Upper lobe of right lung (tissue), 1 donor: Measurements from ENCODE around the gene UROC1. TPM values are rescaled to one million over a fixed set of nuclear protein-coding genes. Genes with fewer than 3 reads are reported as not detected.

ENCODE experiments used
- ATAC-seq: fragments of 200-7000 bp; cut with Tn5 transposase; one replicate; pipeline ENCODE4 v1.9.1; 2020; ENCODE audit warnings: mild to moderate bottlenecking, moderate library complexity
- DNase-seq: peaks from one replicate; pipeline ENCODE4 v3.0.0-alpha.2; 2020
- H3K27ac ChIP-seq: fragments of 200-600 bp; one replicate; pipeline ENCODE4 v1.8.0; 2022
- H3K27me3 ChIP-seq: fragments of 200-600 bp; one replicate; pipeline ENCODE4 v1.8.0; 2022; ENCODE audit warnings: mild to moderate bottlenecking
- H3K36me3 ChIP-seq: fragments of 200-600 bp; one replicate; pipeline ENCODE4 v1.8.0; 2022
- H3K4me1 ChIP-seq: fragments of 200-600 bp; one replicate; pipeline ENCODE4 v1.8.0; 2022
- H3K4me3 ChIP-seq: fragments of 200-600 bp; one replicate; pipeline ENCODE4 v1.8.0; 2022; ENCODE audit warnings: mild to moderate bottlenecking
- H3K9me3 ChIP-seq: fragments of 200-600 bp; one replicate; pipeline ENCODE4 v1.8.0; 2022
- intact Hi-C: fragments of 100-400 bp; cut with DNase I; formaldehyde crosslinking; loops from one replicate; pipeline ENCODE4 v1.11.0; 2022
- total RNA-seq: library from RNA; stranded (reverse); fragmentation: NEBNext Ultra II Directional; extraction: Animal tissue kit (Norgen Biotek cat#: 25700); gene quantifications from one replicate; pipeline ENCODE4 v1.2.1, GENCODE V29; 2021
- TF ChIP-seq, protein P1 (sequence below): fragments of 200-600 bp; IDR thresholded peaks from one replicate; pipeline ENCODE4 v1.8.0; 2022; ENCODE audit warnings: antibody characterized with exemption
- donor health status: DM: no; HTN: yes; CAD: no; lungs with severe emphysema.

UROC1 gene
- total RNA-seq, 1 donor from 2014 or later = not detected

DNA sequence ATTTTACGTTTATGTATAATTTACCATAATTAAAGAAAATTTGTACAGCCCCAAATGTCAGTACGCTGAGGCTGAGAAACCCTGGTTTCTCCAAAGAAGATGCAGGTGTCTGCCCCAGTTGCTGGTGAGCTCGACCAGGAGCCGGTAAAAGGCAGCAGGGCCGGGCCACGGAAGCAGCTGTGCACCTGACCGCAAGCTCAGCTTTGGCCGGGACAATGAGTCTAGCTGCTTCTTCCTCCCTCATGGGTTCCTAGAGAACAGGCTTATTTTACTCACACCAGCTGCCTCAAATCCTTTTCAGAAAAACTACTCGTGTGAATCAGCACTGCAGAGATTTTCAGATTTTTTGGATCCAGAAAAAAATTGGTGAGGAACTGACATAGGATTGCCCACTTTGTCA, 23.8 kb downstream of the UROC1 start:
- Histone ChIP-seq H3K9me3 (no peaks in the 10 kb centered on the region), H3K4me3 (no peak overlapping the region), H3K27me3 (no peaks in the 10 kb centered on the region), H3K4me1 (no peaks in the 10 kb centered on the region), H3K27ac (no peak overlapping the region), H3K36me3 (no peaks in the 10 kb centered on the region)
- intact Hi-C loops = no loop called here
- DNase-seq = no peak
- TF ChIP-seq, protein P1, sequence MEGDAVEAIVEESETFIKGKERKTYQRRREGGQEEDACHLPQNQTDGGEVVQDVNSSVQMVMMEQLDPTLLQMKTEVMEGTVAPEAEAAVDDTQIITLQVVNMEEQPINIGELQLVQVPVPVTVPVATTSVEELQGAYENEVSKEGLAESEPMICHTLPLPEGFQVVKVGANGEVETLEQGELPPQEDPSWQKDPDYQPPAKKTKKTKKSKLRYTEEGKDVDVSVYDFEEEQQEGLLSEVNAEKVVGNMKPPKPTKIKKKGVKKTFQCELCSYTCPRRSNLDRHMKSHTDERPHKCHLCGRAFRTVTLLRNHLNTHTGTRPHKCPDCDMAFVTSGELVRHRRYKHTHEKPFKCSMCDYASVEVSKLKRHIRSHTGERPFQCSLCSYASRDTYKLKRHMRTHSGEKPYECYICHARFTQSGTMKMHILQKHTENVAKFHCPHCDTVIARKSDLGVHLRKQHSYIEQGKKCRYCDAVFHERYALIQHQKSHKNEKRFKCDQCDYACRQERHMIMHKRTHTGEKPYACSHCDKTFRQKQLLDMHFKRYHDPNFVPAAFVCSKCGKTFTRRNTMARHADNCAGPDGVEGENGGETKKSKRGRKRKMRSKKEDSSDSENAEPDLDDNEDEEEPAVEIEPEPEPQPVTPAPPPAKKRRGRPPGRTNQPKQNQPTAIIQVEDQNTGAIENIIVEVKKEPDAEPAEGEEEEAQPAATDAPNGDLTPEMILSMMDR = no peak
- no peak for ATAC-seq

DNA sequence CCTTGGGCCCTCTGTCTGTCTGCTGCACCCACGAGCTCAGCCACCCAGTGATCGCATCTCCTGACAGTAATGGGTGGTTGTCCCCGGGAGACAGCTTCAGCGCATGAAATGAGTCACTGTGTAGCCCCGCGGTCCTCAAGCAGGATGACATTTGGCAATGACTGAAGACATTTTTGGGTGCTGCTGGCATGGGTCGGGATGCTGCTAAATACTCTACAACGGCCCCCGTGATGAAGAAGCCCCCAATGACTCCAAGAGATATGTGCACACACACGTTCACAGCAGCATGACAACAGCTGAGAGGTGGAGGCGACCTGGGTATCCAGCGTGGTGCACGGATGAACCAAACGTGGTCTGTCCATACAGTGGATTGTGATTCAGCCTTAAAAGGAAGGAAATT, 24.5 kb downstream of the UROC1 start:
- intact Hi-C loops = no loop called here
- ATAC-seq (no peak), DNase-seq (no peak)
- H3K4me1 ChIP-seq = no peaks in the 10 kb centered on the region
- no peak overlapping the region for H3K4me3 ChIP-seq
- H3K9me3 ChIP-seq = no peaks in the 10 kb centered on the region
- no peak overlapping the region for H3K27ac ChIP-seq
- TF ChIP-seq, protein P1 = no peak
- no peaks in the 10 kb centered on the region for H3K36me3 ChIP-seq
- no peaks in the 10 kb centered on the region for H3K27me3 ChIP-seq

DNA sequence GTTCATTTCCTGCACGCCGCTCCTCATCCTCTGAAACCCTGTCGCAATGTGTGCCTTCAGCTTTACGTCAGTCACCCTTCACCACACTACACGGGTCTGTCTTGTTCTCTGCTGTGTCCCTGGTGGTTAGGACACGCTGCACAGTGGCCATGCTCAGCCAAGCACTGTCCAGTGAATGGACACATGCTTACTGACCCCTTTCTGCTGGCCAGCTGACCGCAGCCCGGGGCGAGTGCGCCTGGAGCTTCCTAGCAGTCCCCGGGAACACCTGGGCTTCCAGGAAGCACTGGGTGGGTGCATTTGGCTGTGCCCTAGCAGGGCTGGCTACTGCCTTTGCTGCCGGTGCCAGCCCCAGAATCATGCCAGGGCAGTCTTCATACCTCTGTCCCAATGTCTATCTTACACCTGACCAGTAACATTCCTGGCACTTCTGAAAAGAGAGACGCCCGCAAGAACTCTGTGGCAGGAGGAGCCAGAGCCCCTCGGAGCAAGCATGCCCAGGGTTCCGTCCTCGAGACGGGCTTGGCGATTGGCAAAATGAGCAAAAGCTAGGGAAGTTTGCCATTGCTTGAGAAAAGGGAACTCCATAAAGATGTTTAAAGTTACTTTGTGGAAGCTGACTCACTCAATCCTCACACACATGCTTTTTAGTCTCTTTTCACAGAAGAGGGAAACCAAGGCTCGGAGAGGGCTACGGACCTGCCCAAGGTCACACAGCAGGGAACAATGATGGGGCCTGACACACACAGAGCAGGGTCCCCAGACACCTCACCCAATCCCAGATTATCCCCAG, 26.2 kb downstream of the UROC1 start:
- DNase-seq (no peak), ATAC-seq (no peak)
- intact Hi-C loops = no loop called here
- TF ChIP-seq, protein P1 = no peak
- Histone ChIP-seq H3K36me3 (no peaks in the 10 kb centered on the region), H3K4me3 (no peak overlapping the region), H3K27ac (no peak overlapping the region), H3K4me1 (no peaks in the 10 kb centered on the region), H3K9me3 (no peaks in the 10 kb centered on the region), H3K27me3 (no peaks in the 10 kb centered on the region)

DNA sequence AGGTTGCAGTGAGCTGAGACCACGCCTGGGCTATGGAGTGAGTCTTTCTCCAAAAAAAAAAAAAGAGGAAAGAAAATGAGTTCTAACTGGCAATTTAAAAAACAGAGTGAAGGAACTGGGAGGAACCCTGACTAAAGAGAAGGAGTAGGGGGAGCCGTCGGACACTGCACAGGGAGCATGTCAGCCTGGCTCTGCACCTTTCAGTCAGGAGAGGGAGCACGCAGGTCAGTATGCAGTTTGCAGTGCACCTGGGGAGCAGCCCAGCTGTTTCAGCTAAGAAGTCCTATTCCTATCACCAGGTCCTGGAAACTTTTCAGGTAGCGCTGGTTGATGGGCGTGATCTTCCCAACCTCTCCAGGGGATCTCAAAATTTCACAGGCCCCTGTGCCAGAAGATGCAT, 27.0 kb downstream of the UROC1 start:
- TF ChIP-seq, protein P1 = no peak
- H3K36me3 ChIP-seq = no peaks in the 10 kb centered on the region
- no peaks in the 10 kb centered on the region for H3K27me3 ChIP-seq
- no peaks in the 10 kb centered on the region for H3K9me3 ChIP-seq
- intact Hi-C loops = no loop called here
- no peak for ATAC-seq
- no peak for DNase-seq
- H3K4me3 ChIP-seq = no peak overlapping the region
- no peak overlapping the region for H3K27ac ChIP-seq
- no peaks in the 10 kb centered on the region for H3K4me1 ChIP-seq

DNA sequence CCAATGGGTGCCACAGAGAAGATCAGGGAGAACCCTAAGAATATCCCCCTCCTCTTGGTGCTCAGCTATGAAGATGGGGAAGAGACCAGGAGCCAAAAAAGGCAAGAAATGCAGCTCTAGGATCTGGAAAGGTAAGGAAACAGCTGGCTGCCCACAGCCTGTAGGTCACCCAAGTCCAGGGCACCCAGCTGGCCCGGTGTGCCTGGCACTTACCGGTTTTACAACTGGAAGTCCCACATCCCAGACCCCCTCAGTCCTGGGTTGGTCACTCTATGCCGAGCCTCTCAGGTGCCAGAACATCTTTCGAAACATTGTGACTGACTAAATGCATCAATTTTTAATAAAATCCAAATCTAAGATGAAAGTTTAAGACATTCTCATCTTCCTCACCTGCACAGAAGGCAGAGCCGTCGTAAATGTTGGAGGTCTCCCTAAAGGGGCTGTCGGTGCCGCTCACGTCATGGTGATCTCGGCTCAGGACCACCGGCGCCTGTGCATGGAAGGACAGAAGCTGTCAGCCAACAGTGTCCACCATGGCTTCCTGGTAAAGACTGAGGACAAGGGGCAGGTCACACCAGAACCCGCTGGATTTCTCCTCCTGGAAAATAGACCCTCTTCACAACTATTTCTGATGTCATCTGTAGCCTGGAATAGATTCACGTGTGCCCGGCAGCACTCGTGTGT, 28.5 kb downstream of the UROC1 start:
- intact Hi-C loops = no loop called here
- no peak for DNase-seq
- no peak overlapping the region for H3K4me3 ChIP-seq
- H3K9me3 ChIP-seq = no peaks in the 10 kb centered on the region
- TF ChIP-seq, protein P1 = no peak
- H3K27ac ChIP-seq = no peak overlapping the region
- H3K27me3 ChIP-seq = no peaks in the 10 kb centered on the region
- no peaks in the 10 kb centered on the region for H3K4me1 ChIP-seq
- ATAC-seq = no peak
- H3K36me3 ChIP-seq = no peaks in the 10 kb centered on the region
